Suppressor macrophage treated with lipopolysaccharide for 4 hours (primary cell): Measurements from ENCODE around the gene RPS6KC1.
A peak's percentile ranks its signal among the peaks of the same experiment; 100 is the strongest.
"Not testable (repeated sequence)": the region's sequence is repeated elsewhere in the genome, so short reads cannot be mapped to it uniquely, and the experiment has no call there.

Experiments used
- DNase-seq: peaks from one replicate; pipeline ENCODE4 v3.0.0-alpha.2; 2020

Gene RPS6KC1

GRCh38 chr1:213054733-213055591, 3.9 kb downstream of the RPS6KC1 start:
- DNase-seq, result peak; percentile 37

- no peak for DNase-seq
Observed at GRCh38 chr1:213055767-213056166, 4.7 kb downstream of the RPS6KC1 start.

GRCh38 chr1:213057264-213058059, 6.4 kb downstream of the RPS6KC1 start:
- DNase-seq, result no peak

- no peak for DNase-seq
Observed at GRCh38 chr1:213060836-213061235, 9.8 kb downstream of the RPS6KC1 start.

- no peak for DNase-seq
Observed at GRCh38 chr1:213061263-213061662, 10.2 kb downstream of the RPS6KC1 start.

GRCh38 chr1:213065800-213066199, 14.8 kb downstream of the RPS6KC1 start:
- DNase-seq, result no peak

- no peak for DNase-seq
Observed at GRCh38 chr1:213066363-213066762, 15.3 kb downstream of the RPS6KC1 start.

GRCh38 chr1:213067352-213067751, 16.3 kb downstream of the RPS6KC1 start:
- DNase-seq, result peak; percentile 55

- peak; percentile 92 for DNase-seq
Observed at GRCh38 chr1:213070406-213070805, 19.4 kb downstream of the RPS6KC1 start.

GRCh38 chr1:213075725-213076124, 24.7 kb downstream of the RPS6KC1 start:
- DNase-seq, result no peak

GRCh38 chr1:213082420-213083111, 31.5 kb downstream of the RPS6KC1 start:
- DNase-seq, result no peak

- no peak for DNase-seq
Observed at GRCh38 chr1:213083112-213083445, 32.0 kb downstream of the RPS6KC1 start.

GRCh38 chr1:213087911-213088310, 36.9 kb downstream of the RPS6KC1 start:
- DNase-seq, result no peak

- no peak for DNase-seq
Observed at GRCh38 chr1:213089924-213090677, 39.1 kb downstream of the RPS6KC1 start.

GRCh38 chr1:213094446-213094845, 43.4 kb downstream of the RPS6KC1 start:
- DNase-seq, result no peak

GRCh38 chr1:213095467-213095866, 44.4 kb downstream of the RPS6KC1 start:
- no peak for DNase-seq

- no peak for DNase-seq
Observed at GRCh38 chr1:213099682-213100399, 48.8 kb downstream of the RPS6KC1 start.

- DNase-seq, result not testable (repeated sequence)
Observed at GRCh38 chr1:213100565-213100964, 49.5 kb downstream of the RPS6KC1 start.

GRCh38 chr1:213103377-213104306, 52.6 kb downstream of the RPS6KC1 start:
- DNase-seq, result no peak

GRCh38 chr1:213104604-213105003, 53.6 kb downstream of the RPS6KC1 start:
- DNase-seq, result no peak

GRCh38 chr1:213106298-213106697, 55.3 kb downstream of the RPS6KC1 start:
- no peak for DNase-seq
